B cell (primary cell): ENCODE results near the gene SNCAIP. TPM values are rescaled to one million over a fixed set of nuclear protein-coding genes. Genes with fewer than 3 reads are reported as not detected.

ENCODE experiments used
- ATAC-seq: fragments of 200-7000 bp; cut with Tn5 transposase; one replicate; pipeline ENCODE4 v1.10.0; 2021; ENCODE audit warnings: low read depth, mild to moderate bottlenecking, moderate number of reproducible peaks, moderate library complexity
- CTCF ChIA-PET: fragments of 350-600 bp; sonication (Branson Sonifier 250); formaldehyde crosslinking; loops from one replicate; lab custom pipeline; 2021; ENCODE audit warnings: antibody characterized with exemption, inconsistent platforms; lab: Charles Lee
- POLR2A ChIA-PET: fragments of 350-600 bp; sonication (Branson Sonifier 250); formaldehyde crosslinking; loops from one replicate; lab custom pipeline; 2021; ENCODE audit warnings: antibody characterized with exemption; lab: Charles Lee
- DNase-seq: peaks from one replicate; pipeline ENCODE4 v3.0.0; 2013
- H2AFZ ChIP-seq: 2 replicates; pipeline ENCODE4 v1.6.1; 2012; ENCODE audit warnings: mild to moderate bottlenecking, low read depth, low read length; ENCODE audit not compliant: insufficient read depth, poor library complexity, severe bottlenecking
- H3K27ac ChIP-seq, 2 donors: 1 replicate in 1 of 2; 2 replicates in 1 of 2; pipeline ENCODE4 v1.5.1; 2012 to 2013; ENCODE audit warnings: low read length in 2 of 2, mild to moderate bottlenecking in 2 of 2, moderate library complexity in 1 of 2
- H3K27me3 ChIP-seq, 4 experiments: fragments of 200-600 bp in 1 of 4; sonication (generic) in 1 of 4; replicated peaks in 1 of 4; 1 replicate in 2 of 4; 2 replicates in 2 of 4; pipeline versions ENCODE4 v1.6.1 to v1.7.0; 2013 to 2016; ENCODE audit warnings: low read length in 3 of 4, mild to moderate bottlenecking in 2 of 4, mixed read lengths in 1 of 4, moderate library complexity in 1 of 4; ENCODE audit not compliant: insufficient read depth in 4 of 4, control insufficient read depth in 3 of 4; ENCODE audit errors: control extremely low read depth in 1 of 4
- H3K36me3 ChIP-seq, 2 experiments: replicated peaks in 1 of 2; 1 replicate in 1 of 2; 2 replicates in 1 of 2; pipeline versions ENCODE4 v1.6.1 to v1.7.1; 2013; ENCODE audit warnings: low read length in 1 of 2; ENCODE audit not compliant: insufficient read depth in 2 of 2, control insufficient read depth in 1 of 2; ENCODE audit errors: control extremely low read depth in 1 of 2, extremely low read depth in 1 of 2
- H3K4me1 ChIP-seq, 2 donors: fragments of 200-600 bp in 1 of 2; sonication (generic) in 1 of 2; 1 replicate in 1 of 2; 2 replicates in 1 of 2; pipeline versions ENCODE4 v1.5.1 to v1.6.1; 2013 to 2017; ENCODE audit warnings: low read length in 2 of 2; ENCODE audit not compliant: control insufficient read depth in 2 of 2, insufficient read depth in 2 of 2
- H3K4me2 ChIP-seq: replicated peaks from 2 replicates; pipeline ENCODE3; 2012; ENCODE audit warnings: mild to moderate bottlenecking, low read depth, low read length; ENCODE audit not compliant: poor library complexity, severe bottlenecking
- H3K4me3 ChIP-seq, 5 experiments: fragments of 200-600 bp in 1 of 5; sonication (generic) in 1 of 5; 1 replicate in 3 of 5; 2 replicates in 2 of 5; pipeline versions ENCODE4 v1.5.1 to v1.7.0; 2011 to 2016; ENCODE audit warnings: low read length in 4 of 5, mild to moderate bottlenecking in 4 of 5, low read depth in 2 of 5, control low read depth in 1 of 5, moderate library complexity in 1 of 5; ENCODE audit not compliant: insufficient read depth in 1 of 5; ENCODE audit errors: control extremely low read depth in 1 of 5, extremely low read depth in 1 of 5
- H3K79me2 ChIP-seq: fragments of 200-600 bp; sonication (generic); one replicate; pipeline ENCODE4 v1.6.0; 2016; ENCODE audit warnings: low read length; ENCODE audit not compliant: control insufficient read depth, insufficient read depth
- H3K9ac ChIP-seq: fragments of 200-600 bp; sonication (generic); 2 replicates; pipeline ENCODE4 v1.6.1; 2017; ENCODE audit warnings: mild to moderate bottlenecking, low read length, moderate library complexity
- H3K9me3 ChIP-seq, 3 donors: one replicate each; pipeline versions ENCODE4 v1.6.1 to v1.7.1; 2013; ENCODE audit warnings: low read length in 2 of 3; ENCODE audit not compliant: control insufficient read depth in 2 of 3, insufficient read depth in 1 of 3; ENCODE audit errors: control extremely low read depth in 1 of 3
- H4K20me1 ChIP-seq: 2 replicates; pipeline ENCODE4 v1.6.0; 2012; ENCODE audit warnings: mild to moderate bottlenecking, low read length; ENCODE audit not compliant: insufficient read depth, control insufficient read depth, poor library complexity, severe bottlenecking
- H3K27ac Mint-ChIP-seq: one replicate; pipeline ENCODE4 v1.8.0; 2021; ENCODE audit warnings: mixed read lengths
- H3K27me3 Mint-ChIP-seq: one replicate; pipeline ENCODE4 v1.8.0; 2021; ENCODE audit warnings: mixed read lengths
- H3K4me1 Mint-ChIP-seq: one replicate; pipeline ENCODE4 v1.8.0; 2021; ENCODE audit warnings: mixed read lengths
- H3K4me3 Mint-ChIP-seq: one replicate; pipeline ENCODE4 v1.8.0; 2021; ENCODE audit warnings: mixed read lengths
- H3K9me3 Mint-ChIP-seq: one replicate; pipeline ENCODE4 v1.8.0; 2022; ENCODE audit warnings: mixed read lengths; ENCODE audit not compliant: insufficient read depth
- EZH2 ChIP-seq: IDR thresholded peaks from 2 replicates; pipeline ENCODE4 v1.6.1; 2012; ENCODE audit warnings: borderline replicate concordance, low read depth, mild to moderate bottlenecking, moderate library complexity, low read length; ENCODE audit not compliant: insufficient read depth, poor library complexity, severe bottlenecking
- WGBS: methylation state at CpG from one replicate; pipeline ENCODE4 v1.1.5; 2013; ENCODE audit warnings: missing lambda C conversion rate; ENCODE audit not compliant: insufficient coverage; 5-methylcytosine and 5-hydroxymethylcytosine counted together
- intact Hi-C: fragments of 100-400 bp; cut with micrococcal nuclease; formaldehyde crosslinking; loops from one replicate; pipeline ENCODE4 v1.10.0; 2022
- polyA plus RNA-seq: library from polyadenylated mRNA; depleted of rRNA; stranded (reverse); fragments of >200 nt; gene quantifications from 2 replicates; pipeline ENCODE4 v1.2.3, GENCODE V29; 2012
- total RNA-seq, 2 donors: library from RNA; stranded (reverse); fragments of 120-200 nt in 1 of 2; gene quantifications; 1 replicate in 1 of 2; 2 replicates in 1 of 2; pipeline versions ENCODE4 v1.2.3 to v1.2.4, GENCODE V29; 2013 to 2022
- TF ChIP-seq, protein P1 (sequence below): fragments of 200-600 bp; IDR thresholded peaks from one replicate; pipeline ENCODE4 v1.8.0; 2022; ENCODE audit warnings: antibody characterized with exemption, mild to moderate bottlenecking

Gene SNCAIP
- total and polyA plus RNA-seq, 2 donors (not counting 1 experiment from before 2014, with no cell fraction given), result not detected

DNA sequence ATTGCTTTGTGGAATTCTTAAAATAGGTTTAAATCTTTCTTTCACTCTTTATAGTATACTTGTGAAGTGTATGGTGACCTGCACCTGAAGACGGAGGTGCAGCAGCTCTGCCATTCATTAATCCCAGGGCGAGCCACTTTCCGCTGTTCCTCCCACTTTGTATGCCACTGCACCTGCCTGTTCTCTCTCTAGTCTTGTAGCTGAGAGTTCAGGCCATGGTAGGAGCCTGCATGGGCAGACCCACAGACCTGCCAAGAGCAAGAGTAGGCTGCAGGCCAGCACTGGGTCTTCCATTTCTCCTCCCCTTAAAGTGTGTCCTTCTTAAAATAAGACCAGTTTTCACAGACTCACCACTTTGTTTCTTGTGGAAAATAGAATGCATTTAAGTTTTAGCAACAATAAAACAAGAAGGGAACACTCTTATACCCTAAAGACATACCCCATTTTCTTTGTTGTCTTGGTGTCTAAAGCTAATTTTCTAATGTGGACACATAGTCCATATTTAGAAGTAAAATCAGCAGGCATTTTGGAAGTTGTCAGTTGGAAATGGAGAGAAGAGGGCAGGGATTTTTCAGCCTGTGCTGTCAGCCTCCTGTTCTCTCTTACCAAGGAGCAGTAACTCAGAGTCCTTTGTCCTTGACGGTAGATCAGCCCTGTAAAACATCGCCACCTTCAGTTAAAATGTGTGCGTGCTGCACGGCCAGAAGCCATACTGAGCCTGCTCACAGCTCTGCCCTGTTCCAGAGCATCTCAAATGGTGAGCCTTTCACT, 103.2 kb downstream of the SNCAIP start:
- ATAC-seq (no peak), DNase-seq (no peak)
- Histone ChIP-seq H2AFZ (no peak overlapping the region), H3K79me2 (no peaks in the 10 kb centered on the region), H3K9ac (no peak overlapping the region), H3K27me3 (peaks cover 0 to 9% (median 2%) of the 10 kb centered on the region in 4 experiments), H3K4me2 (no peak overlapping the region), H3K9me3 (no peaks in the 10 kb centered on the region), H3K27ac (no peak overlapping the region), H3K4me3 (no peak overlapping the region), H3K36me3 (no peaks in the 10 kb centered on the region), H3K4me1 (no peaks in the 10 kb centered on the region), H4K20me1 (no peaks in the 10 kb centered on the region)
- CTCF ChIA-PET, result no interaction called here
- intact Hi-C loops, result no loop called here
- Mint-ChIP-seq H3K4me1 (no peaks in the 10 kb centered on the region), H3K27me3 (peaks cover 38% of the 10 kb centered on the region), H3K27ac (no peak overlapping the region), H3K4me3 (no peak overlapping the region), H3K9me3 (no peaks in the 10 kb centered on the region)
- WGBS, result 71% methylated on average over 3 of the region's 7 CpGs
- POLR2A ChIA-PET, result no interaction called here
- TF ChIP-seq EZH2, result no peak

DNA sequence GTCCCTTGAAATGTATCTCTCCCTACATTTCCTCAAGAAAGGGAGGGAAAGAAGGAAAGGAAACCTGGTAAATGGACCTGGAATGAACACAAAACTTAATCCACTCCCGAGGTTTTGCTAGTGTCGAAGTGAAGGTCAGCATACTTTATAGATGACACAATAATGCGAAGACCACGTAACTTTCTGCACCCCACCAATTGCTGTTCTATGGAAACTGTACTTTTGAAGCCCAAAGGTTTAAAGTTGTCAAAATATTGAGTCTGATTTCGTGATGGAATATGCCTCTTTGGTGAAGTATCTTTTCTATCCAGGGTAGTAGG, 103.7 kb downstream of the SNCAIP start:
- no peaks in the 10 kb centered on the region for H3K4me1 ChIP-seq
- Mint-ChIP-seq H3K9me3 (no peaks in the 10 kb centered on the region), H3K4me1 (no peaks in the 10 kb centered on the region), H3K27ac (no peak overlapping the region), H3K27me3 (peaks cover 38% of the 10 kb centered on the region), H3K4me3 (no peak overlapping the region)
- no peaks in the 10 kb centered on the region for H4K20me1 ChIP-seq
- H3K4me2 ChIP-seq, result no peak overlapping the region
- H3K27me3 ChIP-seq, result peaks cover 0 to 8% (median 2%) of the 10 kb centered on the region in 4 experiments
- H3K27ac ChIP-seq, result no peak overlapping the region
- 17% methylated on average over 1 of the region's 5 CpGs for whole genome bisulfite sequencing
- H3K4me3 ChIP-seq, result no peak overlapping the region
- intact Hi-C loops, result no loop called here
- no peaks in the 10 kb centered on the region for H3K36me3 ChIP-seq
- H3K9me3 ChIP-seq, result no peaks in the 10 kb centered on the region
- POLR2A ChIA-PET, result no interaction called here
- TF ChIP-seq, protein P1, sequence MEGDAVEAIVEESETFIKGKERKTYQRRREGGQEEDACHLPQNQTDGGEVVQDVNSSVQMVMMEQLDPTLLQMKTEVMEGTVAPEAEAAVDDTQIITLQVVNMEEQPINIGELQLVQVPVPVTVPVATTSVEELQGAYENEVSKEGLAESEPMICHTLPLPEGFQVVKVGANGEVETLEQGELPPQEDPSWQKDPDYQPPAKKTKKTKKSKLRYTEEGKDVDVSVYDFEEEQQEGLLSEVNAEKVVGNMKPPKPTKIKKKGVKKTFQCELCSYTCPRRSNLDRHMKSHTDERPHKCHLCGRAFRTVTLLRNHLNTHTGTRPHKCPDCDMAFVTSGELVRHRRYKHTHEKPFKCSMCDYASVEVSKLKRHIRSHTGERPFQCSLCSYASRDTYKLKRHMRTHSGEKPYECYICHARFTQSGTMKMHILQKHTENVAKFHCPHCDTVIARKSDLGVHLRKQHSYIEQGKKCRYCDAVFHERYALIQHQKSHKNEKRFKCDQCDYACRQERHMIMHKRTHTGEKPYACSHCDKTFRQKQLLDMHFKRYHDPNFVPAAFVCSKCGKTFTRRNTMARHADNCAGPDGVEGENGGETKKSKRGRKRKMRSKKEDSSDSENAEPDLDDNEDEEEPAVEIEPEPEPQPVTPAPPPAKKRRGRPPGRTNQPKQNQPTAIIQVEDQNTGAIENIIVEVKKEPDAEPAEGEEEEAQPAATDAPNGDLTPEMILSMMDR, result no peak
- TF ChIP-seq EZH2, result no peak
- no peak overlapping the region for H2AFZ ChIP-seq
- no peak for DNase-seq
- CTCF ChIA-PET, result no interaction called here
- no peaks in the 10 kb centered on the region for H3K79me2 ChIP-seq
- no peak for ATAC-seq
- no peak overlapping the region for H3K9ac ChIP-seq
